ENCODE measurements around the gene FKBP2. TPM values are rescaled to one million over a fixed set of nuclear protein-coding genes. Genes with fewer than 3 reads are reported as not detected.

Gene FKBP2
- total RNA-seq, 1 donor from 2014 or later, result 49.2 TPM

DNA sequence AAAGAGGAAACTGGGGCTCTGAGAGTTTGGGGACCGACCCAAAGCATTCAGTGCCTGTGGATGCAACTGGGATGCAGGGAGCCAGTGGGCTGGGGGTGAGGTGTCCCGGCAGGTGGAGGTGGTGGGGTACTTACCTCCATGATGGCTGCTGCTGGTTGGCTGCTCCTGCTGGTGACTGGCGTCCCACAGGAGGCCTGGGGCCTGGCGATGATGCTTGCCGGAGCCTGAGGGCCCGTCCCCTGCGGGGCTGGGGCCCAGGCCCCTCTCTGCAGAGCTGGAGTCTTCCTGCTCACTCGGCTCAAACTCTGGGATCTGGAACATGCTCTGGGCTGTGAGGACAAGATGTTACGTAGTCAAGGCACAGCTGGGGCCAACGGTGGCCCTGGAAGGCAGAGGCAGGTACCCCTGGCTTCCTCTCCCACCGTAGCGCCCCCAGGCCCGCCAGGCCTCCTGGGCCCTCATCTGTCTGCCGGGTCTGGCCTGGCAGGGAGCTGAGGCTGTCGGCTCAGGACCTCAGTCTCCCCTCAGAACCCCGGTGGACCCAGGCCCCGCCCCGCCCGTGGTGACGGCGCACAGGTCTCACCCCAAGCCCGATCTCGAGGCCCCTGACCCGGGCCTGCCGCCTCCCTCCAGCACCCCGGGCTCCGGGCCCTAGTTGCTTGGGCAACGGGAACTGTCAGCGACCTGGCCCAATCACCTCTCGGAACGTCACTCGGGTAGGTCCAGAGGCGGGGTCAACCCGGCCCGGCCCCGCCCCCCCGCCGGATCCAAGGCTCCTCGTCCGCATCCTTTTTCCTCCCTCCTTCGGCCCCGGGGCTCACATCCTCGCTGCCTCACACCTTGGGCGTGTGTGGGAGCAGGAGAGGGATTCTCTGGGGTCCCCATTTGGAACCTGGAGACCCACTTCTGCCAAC, 43.4 kb downstream of the FKBP2 start, which contains the start of gene BAD:
TSS of gene BAD (minus strand) at position 618 of the 914 bp plus-strand sequence. CDS start at position 321, 297 bp downstream.
- peak; percentile 93 for DNase-seq (ENCODE audit: low read depth)

- DNase-seq (ENCODE audit: low read depth), result peak; percentile 73
These were observed 44.3 kb downstream of the FKBP2 start, which contains the start of gene GPR137 for GRCh38 chr11:64284962-64285884. TSS of gene GPR137 (plus strand) at chr11:64285848. CDS start at chr11:64286525, 677 bp downstream.

DNA sequence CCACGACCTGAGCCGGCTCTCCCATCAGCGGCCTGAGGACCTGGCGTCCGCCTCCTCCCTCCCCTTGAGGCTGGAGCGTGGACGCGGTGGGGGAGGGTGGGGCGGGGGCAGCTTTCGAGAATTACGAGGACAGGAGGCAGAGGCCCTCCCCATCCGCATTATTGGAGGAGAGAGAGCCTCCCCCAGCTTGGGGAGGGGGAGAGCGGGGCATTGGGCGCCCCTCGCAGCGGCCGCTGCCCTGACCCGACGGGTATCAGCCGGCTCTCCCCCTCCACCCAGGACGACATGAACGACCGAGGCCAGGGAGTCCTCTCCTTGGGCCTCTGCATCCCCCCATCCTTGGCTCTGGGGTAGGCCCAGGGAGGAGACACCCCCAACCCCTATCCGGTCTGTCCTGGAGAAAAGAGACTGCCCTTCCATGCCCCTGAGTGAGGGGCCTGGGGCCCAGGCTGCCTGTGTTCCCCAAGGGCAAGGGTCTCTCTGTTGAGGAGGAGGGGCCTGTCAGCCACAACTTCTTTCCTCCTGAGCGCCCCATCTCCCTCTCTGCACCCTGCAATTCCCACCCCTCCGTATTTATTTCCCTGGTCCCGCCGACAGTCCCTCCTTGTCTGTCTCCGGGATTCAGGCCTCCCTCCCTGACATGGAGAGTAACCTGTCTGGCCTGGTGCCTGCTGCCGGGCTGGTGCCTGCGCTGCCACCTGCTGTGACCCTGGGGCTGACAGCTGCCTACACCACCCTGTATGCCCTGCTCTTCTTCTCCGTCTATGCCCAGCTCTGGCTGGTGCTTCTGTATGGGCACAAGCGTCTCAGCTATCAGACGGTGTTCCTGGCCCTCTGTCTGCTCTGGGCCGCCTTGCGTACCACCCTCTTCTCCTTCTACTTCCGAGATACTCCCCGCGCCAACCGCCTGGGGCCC, 45.2 kb downstream of the FKBP2 start:
- peak; percentile 52 for DNase-seq (ENCODE audit: low read depth)

DNA sequence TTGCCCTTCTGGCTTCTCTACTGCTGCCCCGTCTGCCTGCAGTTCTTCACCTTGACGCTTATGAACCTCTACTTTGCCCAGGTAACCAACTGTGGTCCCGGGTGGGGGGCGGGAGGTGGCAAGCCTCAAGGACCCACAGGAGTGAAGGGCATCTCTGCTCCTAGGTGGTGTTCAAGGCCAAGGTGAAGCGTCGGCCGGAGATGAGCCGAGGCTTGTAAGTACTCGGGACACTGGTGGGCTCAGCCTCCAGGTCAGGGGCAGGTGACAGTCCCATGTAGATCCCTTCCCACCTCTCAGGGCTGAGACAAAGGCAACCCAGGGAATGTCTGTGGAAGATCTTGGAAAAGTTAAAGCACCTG, 45.9 kb downstream of the FKBP2 start:
- DNase-seq (ENCODE audit: low read depth), result no peak

- no peak for DNase-seq (ENCODE audit: low read depth)
These were observed 46.9 kb downstream of the FKBP2 start for GRCh38 chr11:64287676-64288352.

- DNase-seq (ENCODE audit: low read depth), result no peak
These were observed 47.5 kb downstream of the FKBP2 start for GRCh38 chr11:64288353-64288750.

DNA sequence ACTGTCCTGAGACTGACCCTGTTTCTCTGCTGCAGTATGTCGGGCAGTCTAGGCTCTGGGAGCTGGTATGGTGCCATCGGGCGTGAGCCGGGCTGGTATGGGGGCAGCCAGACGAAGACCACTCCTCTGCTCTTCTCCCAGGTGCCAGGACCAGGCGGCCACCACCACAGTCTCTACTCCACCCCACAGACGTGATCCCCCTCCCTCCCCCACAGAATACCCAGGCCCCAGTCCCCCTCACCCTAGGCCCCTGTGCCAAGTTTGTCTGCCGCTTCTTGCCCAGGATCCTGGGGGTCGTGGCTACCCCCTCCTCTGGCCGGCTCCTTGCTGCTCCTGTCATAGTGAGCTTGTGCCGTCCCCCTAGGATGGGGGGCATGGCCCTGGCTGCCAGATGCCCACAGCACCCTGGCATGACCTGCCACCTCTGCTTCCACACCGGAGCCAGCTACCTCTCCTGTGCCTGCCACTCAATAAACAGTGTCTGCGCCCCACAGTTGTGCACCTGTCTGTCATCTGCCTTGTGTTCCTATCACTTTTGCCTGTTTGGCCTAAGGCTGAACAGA, 48.2 kb downstream of the FKBP2 start:
- DNase-seq (ENCODE audit: low read depth), result no peak

GRCh38 chr11:64290352-64291261, 49.7 kb downstream of the FKBP2 start:
- DNase-seq (ENCODE audit: low read depth), result no peak

GRCh38 chr11:64291262-64291751, 50.4 kb downstream of the FKBP2 start, which contains the start of gene KCNK4:
TSS of gene KCNK4 (plus strand) at chr11:64291302. CDS start at chr11:64293019, 1,717 bp downstream.
- DNase-seq (ENCODE audit: low read depth), result no peak

DNA sequence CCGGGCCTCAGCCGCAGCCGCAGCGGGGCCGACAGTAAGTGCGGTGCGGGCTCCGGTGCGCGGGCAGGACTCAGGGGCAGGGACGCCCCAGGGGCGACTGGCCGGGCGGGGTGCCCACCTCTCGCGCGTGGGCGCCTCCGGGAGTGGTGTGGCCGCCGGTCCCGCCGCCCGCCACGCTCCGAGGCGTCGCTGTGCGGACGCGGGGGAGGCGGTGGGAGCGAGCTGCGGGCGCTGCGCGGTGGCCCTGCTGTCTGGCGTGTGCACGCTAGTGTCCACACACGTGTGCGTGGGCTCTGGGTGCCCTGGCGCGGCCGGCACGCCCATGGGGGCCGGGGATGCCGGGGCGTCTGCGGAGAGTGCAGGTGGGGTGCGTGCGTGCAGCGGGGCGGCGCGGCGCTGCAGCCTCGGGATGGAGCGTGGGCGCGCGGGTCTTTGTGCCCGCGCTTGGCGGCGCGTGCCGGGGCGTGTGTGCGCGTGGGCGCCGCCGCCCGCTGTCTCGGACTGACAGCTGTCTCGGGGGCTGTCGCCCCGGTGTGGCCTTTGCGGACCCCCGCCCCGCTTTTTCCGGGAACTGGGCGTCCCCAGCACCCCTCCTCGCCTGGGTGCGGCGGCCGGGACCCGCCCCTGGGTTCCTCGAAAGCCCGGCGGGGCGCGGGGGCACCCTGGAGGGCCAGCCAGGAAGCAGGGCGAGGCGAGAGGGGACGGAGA, 51.0 kb downstream of the FKBP2 start:
- no peak for DNase-seq (ENCODE audit: low read depth)

DNA sequence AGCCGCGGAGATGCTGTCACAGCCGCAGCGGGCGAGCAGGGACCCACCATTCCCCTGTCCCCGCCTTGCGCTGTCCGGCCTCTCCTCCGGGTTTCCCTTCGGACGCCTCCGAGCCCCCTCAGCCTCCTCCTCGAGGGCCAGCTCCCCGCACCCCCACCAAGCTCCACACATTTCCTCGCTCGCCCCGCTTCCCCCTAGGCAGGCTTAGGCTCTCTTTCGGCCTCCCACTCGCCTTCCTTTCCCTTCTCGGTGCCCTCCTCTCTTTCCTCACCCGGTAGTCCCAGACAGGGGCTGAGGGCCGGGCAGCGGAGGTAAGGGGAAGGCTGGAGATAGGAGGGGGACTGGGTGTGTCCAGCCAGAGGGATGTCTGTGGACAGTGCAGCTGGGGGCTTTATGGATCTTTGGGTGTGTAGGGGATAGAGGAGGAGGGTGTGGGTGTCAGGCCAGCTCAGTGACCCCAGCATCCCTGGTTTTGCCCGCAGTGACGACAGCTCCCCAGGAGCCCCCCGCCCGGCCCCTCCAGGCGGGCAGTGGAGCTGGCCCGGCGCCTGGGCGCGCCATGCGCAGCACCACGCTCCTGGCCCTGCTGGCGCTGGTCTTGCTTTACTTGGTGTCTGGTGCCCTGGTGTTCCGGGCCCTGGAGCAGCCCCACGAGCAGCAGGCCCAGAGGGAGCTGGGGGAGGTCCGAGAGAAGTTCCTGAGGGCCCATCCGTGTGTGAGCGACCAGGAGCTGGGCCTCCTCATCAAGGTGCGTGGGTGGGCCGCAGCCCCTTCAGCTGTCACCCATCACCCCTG, 51.8 kb downstream of the FKBP2 start:
- no peak for DNase-seq (ENCODE audit: low read depth)

Other genes with a start within 250 kb of the FKBP2 start
- gene FLRT1, start 205.2 kb upstream of the FKBP2 start, total RNA-seq, result not detected in 2 replicates
- gene MACROD1, start 75.0 kb upstream of the FKBP2 start, total RNA-seq, result 168 and 469 TPM in 2 replicates
- gene STIP1, start 54.9 kb upstream of the FKBP2 start, total RNA-seq, result 204 and 216 TPM in 2 replicates
- 6.1 and 19.4 TPM in 2 replicates for gene FERMT3, start 34.4 kb upstream of the FKBP2 start, total RNA-seq
- 109 and 110 TPM in 2 replicates for gene TRPT1, start 14.9 kb upstream of the FKBP2 start, total RNA-seq
- gene NUDT22, start 14.8 kb upstream of the FKBP2 start, total RNA-seq, result 69.6 and 83.6 TPM in 2 replicates
- 6.5 and 7.2 TPM in 2 replicates for gene DNAJC4, start 10.5 kb upstream of the FKBP2 start, total RNA-seq
- gene VEGFB, start 6.5 kb upstream of the FKBP2 start, total RNA-seq, result 59.1 and 65.8 TPM in 2 replicates
- gene PPP1R14B, start 5.8 kb downstream of the FKBP2 start, total RNA-seq, result 656 and 816 TPM in 2 replicates
- gene PLCB3, start 10.4 kb downstream of the FKBP2 start, total RNA-seq, result 41.5 and 41.7 TPM in 2 replicates
- gene BAD, start 43.6 kb downstream of the FKBP2 start, total RNA-seq, result 67.5 and 89.1 TPM in 2 replicates
- gene GPR137, start 44.8 kb downstream of the FKBP2 start, total RNA-seq, result 28.4 and 32.9 TPM in 2 replicates
- not detected in 2 replicates for gene KCNK4, start 50.2 kb downstream of the FKBP2 start, total RNA-seq
- not detected in 2 replicates for gene CATSPERZ, start 59.3 kb downstream of the FKBP2 start, total RNA-seq
- 77.0 and 121 TPM in 2 replicates for gene ESRRA, start 64.4 kb downstream of the FKBP2 start, total RNA-seq
- gene TRMT112, start 76.5 kb downstream of the FKBP2 start, total RNA-seq, result 224 and 231 TPM in 2 replicates
- 189 and 223 TPM in 2 replicates for gene PRDX5, start 77.0 kb downstream of the FKBP2 start, total RNA-seq
- gene CCDC88B, start 99.1 kb downstream of the FKBP2 start, total RNA-seq, result 0.94 and 1.6 TPM in 2 replicates
- gene RPS6KA4, start 118.1 kb downstream of the FKBP2 start, total RNA-seq, result 26.9 and 30.3 TPM in 2 replicates

All from myocyte (in vitro differentiated cells).